ENCODE data around the gene THSD7B. TPM values are rescaled to one million over a fixed set of nuclear protein-coding genes. Genes with fewer than 3 reads are reported as not detected.

THSD7B gene
- total and polyA plus RNA-seq, 2 of the 8 experiments (the other 6 are each of a cell fraction or from before 2014, with no cell fraction given) = 0.60 to 2.9 TPM

GRCh38 chr2:137721733-137722132, 956.4 kb downstream of the THSD7B start:
- Histone ChIP-seq H3K4me1 (replicated peaks in 1 of 4; ENCODE audit: control insufficient read depth in 3 of 4, insufficient read depth in 4 of 4, low read length in 3 of 4) (no peaks in the 10 kb centered on the region; a peak in 3 of 7 replicates), H3K79me1 (ENCODE audit: low read depth, low read length) (no peaks in the 10 kb centered on the region), H4K91ac (replicated peaks; ENCODE audit: insufficient read length, low read length) (no peak overlapping the region), H2BK20ac (ENCODE audit: low read length) (no peak overlapping the region), H3K36me3 (ENCODE audit: control insufficient read depth in 2 of 4, insufficient read depth in 4 of 4, low read length in 3 of 4) (no peaks in the 10 kb centered on the region), H2AK5ac (ENCODE audit: low read depth, low read length) (no peak overlapping the region), H2BK5ac (ENCODE audit: low read depth, low read length) (no peak overlapping the region), H3K4ac (replicated peaks; ENCODE audit: insufficient read length, low read depth, low read length) (no peak overlapping the region), H3K23me2 (ENCODE audit: low read depth, low read length) (no peaks in the 10 kb centered on the region), H3K27me3 (replicated peaks in 1 of 4; ENCODE audit: control insufficient read depth in 3 of 4, extremely low read depth in 1 of 4, insufficient read depth in 3 of 4, low read length in 3 of 4) (no peaks in the 10 kb centered on the region), H3K27ac (ENCODE audit: low read depth, low read length) (no peak overlapping the region), H4K20me1 (replicated peaks in 1 of 2; ENCODE audit: control insufficient read depth in 1 of 2, insufficient read depth in 2 of 2, low read length in 2 of 2) (no peaks in the 10 kb centered on the region), H4K8ac (ENCODE audit: extremely low read depth, insufficient read depth, low read length) (no peak overlapping the region), H2AFZ (ENCODE audit: low read length) (no peak overlapping the region), H3K18ac (ENCODE audit: extremely low read depth, low read length) (no peak overlapping the region), H4K5ac (ENCODE audit: insufficient read length, low read depth, low read length) (no peak overlapping the region), H3K23ac (ENCODE audit: insufficient read length) (no peak overlapping the region), H2BK12ac (ENCODE audit: low read depth, low read length) (no peak overlapping the region), H3K9ac (replicated peaks in 1 of 4; ENCODE audit: extremely low read depth in 1 of 4, low read depth in 3 of 4, low read length in 3 of 4) (no peak overlapping the region), H3K79me2 (ENCODE audit: control insufficient read depth in 1 of 2, insufficient read depth in 2 of 2, low read length in 2 of 2) (no peaks in the 10 kb centered on the region), H3K4me3 (ENCODE audit: extremely low read depth in 1 of 4, insufficient read depth in 2 of 4, low read depth in 3 of 4, low read length in 4 of 4) (no peak overlapping the region), H3K56ac (replicated peaks; ENCODE audit: insufficient read length, low read depth, low read length) (no peak overlapping the region), H3K14ac (ENCODE audit: insufficient read length) (no peak overlapping the region), H2BK15ac (ENCODE audit: low read length) (no peak overlapping the region), H3K4me2 (ENCODE audit: insufficient read depth in 1 of 2, low read depth in 2 of 2, low read length in 2 of 2) (no peak overlapping the region), H3K9me3 (ENCODE audit: insufficient read depth in 2 of 2, low read depth in 1 of 2, low read length in 1 of 2) (no peaks in the 10 kb centered on the region), H2BK120ac (replicated peaks; ENCODE audit: low read depth, low read length) (no peak overlapping the region)
- CTCF ChIA-PET (ENCODE audit: partially characterized antibody) = no interaction called here
- TF ChIP-seq KDM4A (IDR thresholded peaks at IDR 0.05; ENCODE audit: low read depth, low read length, severe bottlenecking) (no peak), PHF8 (conservative IDR thresholded peaks at IDR 0.05; ENCODE audit: low read depth, low read length) (no peak)
- DNase-seq (ENCODE audit: low read depth in 1 of 2, low spot score in 2 of 2) (no peak), FAIRE-seq (no peak)
- POLR2A ChIA-PET (ENCODE audit: partially characterized antibody) = no interaction called here
- WGBS, 2 experiments (ENCODE audit: extremely low coverage in 1 of 2, insufficient coverage in 1 of 2, insufficient read length in 1 of 2, insufficient replicate concordance in 2 of 2, low coverage in 1 of 2, low lambda C conversion rate in 2 of 2, missing lambda C conversion rate in 1 of 2) = 94% methylated on average over 1 of the region's 1 CpG; no CpG with 5 or more reads in 1 of the 2 experiments
